Stimulated activated CD4-positive, alpha-beta T cell treated with anti-CD3 and anti-CD28 coated beads, Interleukin-15, amount 100 ng/mL, for 48 hours (primary cell): ENCODE results near the gene TTC38.
A peak's percentile ranks its signal among the peaks of the same experiment; 100 is the strongest.

Experiments used
- DNase-seq, 2 donors: peaks; one replicate each; pipeline ENCODE4 v3.0.0-alpha.2; 2020; ENCODE audit warnings: low read depth in 2 of 2

TTC38 gene

GRCh38 chr22:46267431-46268279 is at the start of gene TTC38:
Gene TTC38 (plus strand): TSS chr22:46268008. CDS start chr22:46268040, 32 bp downstream.
- no peak for DNase-seq

- no peak for DNase-seq
Observed at GRCh38 chr22:46219636-46220035, 48.2 kb upstream of the TTC38 start.

- peak in 1 of 2 donors; percentile 7 for DNase-seq
Observed at GRCh38 chr22:46220921-46221320, 46.9 kb upstream of the TTC38 start.

GRCh38 chr22:46224044-46224897 is 43.5 kb upstream of the TTC38 start:
- DNase-seq, result no peak

GRCh38 chr22:46224898-46225290 is 42.9 kb upstream of the TTC38 start:
- no peak for DNase-seq

- DNase-seq, result no peak
Observed at GRCh38 chr22:46225631-46226030, 42.2 kb upstream of the TTC38 start.

GRCh38 chr22:46226577-46226976 is 41.2 kb upstream of the TTC38 start:
- DNase-seq, result no peak

- no peak for DNase-seq
Observed at GRCh38 chr22:46229701-46230100, 38.1 kb upstream of the TTC38 start.

GRCh38 chr22:46230262-46230901 is 37.4 kb upstream of the TTC38 start:
- DNase-seq, result no peak

GRCh38 chr22:46233231-46233630 is 34.6 kb upstream of the TTC38 start:
- DNase-seq, result no peak

GRCh38 chr22:46234969-46235368 is 32.8 kb upstream of the TTC38 start:
- DNase-seq, result no peak

GRCh38 chr22:46237453-46238124 is 30.2 kb upstream of the TTC38 start:
- DNase-seq, result no peak

- no peak for DNase-seq
Observed at GRCh38 chr22:46238541-46238940, 29.3 kb upstream of the TTC38 start.

GRCh38 chr22:46239261-46240048 is 28.4 kb upstream of the TTC38 start:
- no peak for DNase-seq

GRCh38 chr22:46240073-46240472 is 27.7 kb upstream of the TTC38 start:
- DNase-seq, result no peak

- DNase-seq, result no peak
Observed at GRCh38 chr22:46240506-46240905, 27.3 kb upstream of the TTC38 start.

GRCh38 chr22:46240907-46241306 is 26.9 kb upstream of the TTC38 start:
- DNase-seq, result no peak

GRCh38 chr22:46241396-46242007 is 26.3 kb upstream of the TTC38 start:
- DNase-seq, result no peak

GRCh38 chr22:46242076-46242475 is 25.7 kb upstream of the TTC38 start:
- no peak for DNase-seq

- DNase-seq, result no peak
Observed at GRCh38 chr22:46244771-46245170, 23.0 kb upstream of the TTC38 start.
